GM18868 (cell line): ENCODE data around the gene NOVA2.

Experiments used
- ATAC-seq: cut with Tn5 transposase; IDR thresholded peaks from one replicate; pipeline ENCODE4 v1.9.1; 2021; ENCODE audit warnings: mild to moderate bottlenecking, moderate library complexity; ENCODE audit not compliant: unreplicated experiment

The NOVA2 gene

DNA sequence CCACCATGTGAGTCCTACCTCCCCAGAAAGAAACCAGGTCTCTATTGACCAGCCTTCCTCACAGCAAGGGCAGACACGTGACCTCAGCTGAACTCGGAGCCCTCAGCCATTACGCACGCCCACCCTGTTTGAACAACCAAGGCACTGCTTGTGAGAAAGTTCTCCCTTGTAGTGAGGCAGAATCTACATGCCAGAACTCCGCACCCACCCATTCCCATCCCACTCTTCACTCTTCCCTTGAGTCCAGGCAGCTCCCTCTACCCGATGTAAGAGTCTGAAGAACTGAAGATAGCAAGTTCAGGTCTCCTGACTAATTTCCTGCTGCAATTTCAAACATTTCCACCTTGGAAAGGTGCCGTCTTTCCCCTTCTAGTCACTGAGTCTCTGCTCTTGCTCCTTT is 6.4 kb downstream of the NOVA2 start:
- ATAC-seq: no peak

DNA sequence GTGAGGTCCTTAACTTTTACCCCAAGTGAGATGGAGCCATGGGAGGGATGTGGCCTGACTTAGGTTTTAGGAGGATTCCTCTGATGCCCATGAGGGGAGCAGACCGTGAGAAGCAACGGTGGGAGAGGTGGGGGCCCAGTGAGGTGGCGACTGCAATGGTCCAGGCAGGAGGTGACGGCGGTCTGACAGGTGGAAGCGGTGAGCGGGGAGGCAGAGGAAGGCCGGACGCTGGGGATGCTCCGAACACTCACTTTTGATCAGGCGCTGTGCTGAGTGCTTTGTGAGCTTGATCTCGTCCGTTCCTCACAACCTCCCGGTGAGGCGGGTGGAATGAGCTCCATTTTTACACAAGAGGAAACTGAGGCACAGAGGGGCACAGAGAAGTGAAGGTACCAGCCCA is 11.6 kb downstream of the NOVA2 start:
- ATAC-seq: no peak

DNA sequence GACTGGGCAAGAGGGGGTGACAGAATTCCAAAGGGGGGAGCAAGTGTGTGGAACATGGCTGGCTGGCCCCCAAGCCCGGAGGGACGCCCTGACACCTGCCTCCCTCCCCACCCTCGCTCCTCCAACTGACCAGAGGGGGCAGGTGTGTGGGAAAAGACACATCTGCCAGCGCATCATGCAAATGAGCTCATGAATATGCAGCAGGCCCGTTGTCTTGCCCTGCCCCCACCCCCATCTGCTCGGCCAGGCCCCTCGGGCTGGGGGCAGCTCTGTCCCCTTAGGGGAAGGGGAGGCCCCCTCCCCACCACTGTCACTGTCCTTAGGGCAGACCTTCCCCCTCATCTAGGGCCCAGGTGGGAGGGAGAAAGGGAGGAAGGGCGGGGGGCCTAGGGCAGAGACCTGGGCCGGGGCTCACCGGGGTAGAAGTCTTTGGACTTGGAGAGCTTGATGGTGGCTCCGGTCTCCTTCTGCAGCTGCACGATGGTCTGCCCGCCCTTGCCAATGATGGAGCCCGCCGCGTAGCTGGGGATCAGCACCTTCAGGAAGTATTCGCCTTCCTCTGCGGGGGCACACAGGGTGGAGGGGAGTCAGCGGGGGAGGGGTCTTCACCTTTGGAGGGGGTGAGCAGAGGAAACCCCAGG is 12.9 kb downstream of the NOVA2 start:
- ATAC-seq: no peak

DNA sequence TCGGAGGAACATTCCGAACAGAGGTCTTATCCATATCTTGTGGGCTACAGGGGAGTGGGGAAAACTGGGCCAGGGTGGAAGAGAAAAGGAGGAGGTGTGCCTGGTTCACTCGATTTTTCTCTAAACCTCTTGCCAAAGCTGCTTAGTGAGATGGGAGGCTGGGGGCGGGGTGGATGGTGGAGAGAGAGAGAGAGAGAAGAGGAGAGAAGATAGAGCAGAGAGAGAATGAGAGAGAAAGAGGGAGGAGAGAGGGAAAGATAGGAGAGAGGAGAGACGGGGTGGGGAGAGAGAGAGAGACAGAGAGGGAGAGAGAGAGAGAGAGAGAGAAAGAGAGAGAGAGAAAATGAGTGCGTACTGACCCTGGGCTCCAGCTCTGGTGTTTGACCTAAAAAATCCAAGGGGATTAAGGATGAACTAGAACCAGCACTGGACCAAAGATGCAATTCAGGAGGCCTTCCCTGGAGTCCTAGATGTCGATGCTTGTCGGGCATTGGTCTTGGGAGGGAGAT is 14.1 kb downstream of the NOVA2 start:
- ATAC-seq: no peak

DNA sequence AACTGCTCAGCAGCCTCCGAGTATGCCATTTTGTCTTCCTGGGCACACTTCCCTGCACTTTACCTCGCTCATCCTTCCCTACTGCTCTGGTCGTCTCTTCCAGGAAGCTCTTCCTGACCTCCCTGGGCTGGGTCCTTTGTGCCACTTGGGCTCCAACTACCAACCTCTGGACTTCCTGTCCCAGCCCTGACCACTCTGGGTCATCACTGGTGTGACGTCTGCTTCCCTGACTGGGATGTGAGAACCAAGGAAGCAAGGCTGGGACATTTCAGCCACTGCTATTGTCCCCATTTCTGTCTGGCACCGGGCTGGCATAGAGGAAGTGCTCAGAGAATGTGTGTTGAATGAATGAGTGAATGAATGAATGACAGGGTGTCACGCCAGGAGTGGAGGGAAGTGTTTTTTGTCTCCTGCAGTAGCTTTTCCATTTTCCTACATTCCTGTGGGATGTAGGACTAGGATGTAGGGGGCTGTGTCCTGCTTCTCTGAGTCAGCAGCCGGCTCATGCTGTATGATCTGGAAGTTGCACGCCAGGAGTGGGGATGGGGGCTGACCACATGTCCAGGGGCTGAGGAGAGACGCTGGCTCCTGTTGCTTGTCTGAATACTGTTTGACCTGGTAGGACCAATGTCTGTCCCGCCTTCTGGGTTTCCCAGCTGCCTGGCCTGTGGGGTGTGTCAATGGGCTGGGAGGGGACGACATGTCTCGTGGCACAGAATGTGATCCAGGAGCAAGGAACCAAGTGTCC is 14.7 kb downstream of the NOVA2 start:
- no peak for ATAC-seq

DNA sequence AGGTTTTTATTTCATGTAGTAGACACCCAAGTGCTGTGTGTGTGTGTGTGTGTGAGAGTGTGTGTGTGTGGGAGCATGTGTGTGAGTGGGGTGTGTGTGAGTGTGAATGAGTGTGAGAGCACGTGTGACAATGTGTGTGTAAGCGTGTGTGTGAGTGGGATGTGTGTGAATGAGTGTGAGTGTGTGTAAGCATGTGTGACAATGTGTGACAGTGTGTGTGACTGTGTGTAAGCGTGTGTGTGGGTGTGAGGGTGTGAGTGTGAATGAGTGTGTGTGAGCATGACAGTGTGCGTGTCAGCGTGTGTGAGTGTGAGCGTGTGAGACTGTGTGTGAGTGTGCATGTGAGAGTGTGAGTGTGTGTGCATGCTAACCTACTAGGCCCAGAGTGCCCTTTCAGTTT is 15.3 kb downstream of the NOVA2 start:
- no peak for ATAC-seq

DNA sequence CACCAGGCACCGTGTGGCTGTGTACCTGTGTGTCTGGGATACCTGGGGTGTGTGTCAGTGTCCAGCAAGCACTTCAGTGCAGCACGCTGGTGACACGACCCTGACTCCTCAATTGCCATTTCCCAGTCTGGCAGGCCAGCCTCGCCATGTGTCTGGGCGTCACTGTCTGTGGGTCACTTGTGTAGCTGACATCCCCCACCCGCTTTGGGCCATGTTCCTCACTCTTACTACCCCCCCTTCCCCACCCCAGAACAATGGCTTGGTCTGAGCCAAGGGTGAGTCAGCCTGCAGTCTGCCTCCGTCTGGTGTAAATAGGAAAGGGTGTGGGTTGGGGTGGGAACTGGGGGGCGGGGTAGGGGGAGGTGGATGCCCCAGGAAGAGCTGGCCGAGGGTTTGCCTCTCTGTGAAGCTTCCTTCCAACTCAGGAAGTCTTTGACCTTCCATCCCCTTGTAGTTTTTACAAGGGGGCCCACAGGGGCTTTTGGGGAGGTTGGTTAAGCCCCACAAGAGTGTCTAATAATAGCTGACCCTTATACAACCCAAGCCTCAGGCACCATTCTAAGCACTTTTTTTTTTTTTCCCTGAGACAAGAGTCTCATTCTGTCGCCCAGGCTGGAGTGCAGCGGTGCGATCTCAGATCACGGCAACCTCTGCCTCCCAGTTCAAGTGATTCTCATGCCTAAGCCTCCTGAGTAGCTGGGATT is 17.6 kb downstream of the NOVA2 start:
- no peak for ATAC-seq

DNA sequence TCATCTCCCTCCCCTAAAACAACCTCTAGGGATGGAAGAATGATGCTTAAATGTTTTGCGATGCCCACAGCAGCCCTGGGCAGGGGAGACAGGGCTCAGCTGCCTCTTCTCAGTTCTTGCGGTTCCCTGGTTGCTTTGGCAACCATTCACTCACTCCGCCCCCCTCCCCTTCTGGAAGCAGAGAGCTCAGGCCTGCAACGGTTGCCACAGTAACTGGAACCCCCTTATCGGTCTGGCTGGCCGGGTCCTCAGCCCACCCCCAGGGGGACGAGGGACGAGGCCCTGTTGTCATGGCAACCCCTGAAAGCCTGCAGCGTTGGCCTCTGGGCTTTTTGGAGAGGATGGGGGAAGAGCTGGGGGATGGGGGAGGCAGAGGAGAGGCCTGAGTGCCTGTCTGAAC is 19.5 kb downstream of the NOVA2 start:
- no peak for ATAC-seq

DNA sequence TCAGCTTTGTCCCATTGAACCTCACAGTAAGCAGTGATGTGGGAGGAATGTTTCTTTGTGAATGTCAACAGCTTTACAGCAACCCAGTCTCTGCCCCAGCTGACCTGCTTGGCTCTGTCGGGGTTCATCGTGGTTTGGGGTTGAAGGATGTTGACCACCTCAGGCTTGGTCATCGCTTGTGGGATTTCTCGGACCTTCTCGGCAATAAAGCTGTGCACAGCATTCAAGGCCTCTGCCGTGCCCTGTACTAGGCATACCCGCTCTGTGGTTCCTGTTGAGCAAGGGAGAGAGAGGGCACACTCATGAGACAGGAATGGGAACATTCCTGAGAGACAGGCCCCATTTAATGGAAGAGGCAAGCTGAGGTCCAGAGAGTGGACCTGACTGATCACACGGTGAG is 20.0 kb downstream of the NOVA2 start:
- no peak for ATAC-seq

DNA sequence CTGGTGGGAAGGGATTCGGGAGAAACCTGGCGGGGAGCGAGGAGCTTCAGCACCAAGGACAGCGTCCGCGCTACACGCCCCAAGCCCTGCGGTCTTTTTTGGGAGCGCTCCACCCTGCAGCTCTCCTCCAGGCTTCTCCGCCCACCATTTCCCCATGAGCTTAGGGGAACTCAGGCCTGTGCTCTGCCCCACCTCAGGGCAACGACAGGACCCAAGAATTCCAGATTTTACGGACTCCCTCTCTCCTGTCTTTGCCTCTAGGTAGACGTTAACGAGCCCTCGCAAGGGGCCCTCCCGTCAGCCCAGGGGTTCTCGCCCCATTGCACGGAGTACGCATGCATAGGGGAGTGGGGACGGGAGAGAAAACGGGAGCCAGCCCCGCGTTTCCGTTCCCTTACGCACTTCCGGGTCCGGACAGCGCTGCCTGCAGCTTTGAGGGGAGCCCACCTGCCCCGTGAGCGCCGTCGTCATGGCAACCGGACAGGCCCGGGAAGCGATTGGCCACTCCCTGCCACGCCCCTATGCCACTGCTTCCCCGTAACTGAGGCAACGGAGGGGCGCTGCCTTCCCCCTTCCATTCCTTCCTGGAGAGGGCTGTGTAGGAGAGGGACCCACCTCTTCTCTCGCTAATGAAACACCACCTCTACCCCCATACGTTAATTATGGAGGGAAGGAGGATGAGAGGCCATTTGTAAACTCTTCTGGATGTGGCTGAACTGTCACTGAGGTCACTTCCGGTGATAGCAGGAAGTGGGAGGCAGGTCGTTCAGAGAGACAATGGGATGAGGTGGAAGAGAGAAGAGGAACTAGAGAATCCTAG is 20.8 kb downstream of the NOVA2 start:
- ATAC-seq: no peak

DNA sequence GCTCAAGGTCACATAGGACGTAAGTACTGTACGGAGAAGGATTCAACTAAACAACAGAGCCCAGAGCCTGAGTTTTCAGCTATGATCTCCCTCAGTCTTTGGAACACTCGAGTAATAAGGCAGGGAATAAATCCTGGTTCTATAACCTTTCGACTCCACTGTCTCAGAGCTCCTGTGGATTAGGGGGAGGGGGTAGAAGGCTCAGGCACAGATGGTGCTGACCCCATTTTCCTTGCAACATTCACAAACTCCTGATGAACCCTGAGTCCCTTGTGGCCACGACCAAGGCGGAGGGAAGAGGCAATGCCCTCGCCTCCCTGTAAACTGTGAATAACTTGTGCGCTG is 21.4 kb downstream of the NOVA2 start:
- no peak for ATAC-seq

DNA sequence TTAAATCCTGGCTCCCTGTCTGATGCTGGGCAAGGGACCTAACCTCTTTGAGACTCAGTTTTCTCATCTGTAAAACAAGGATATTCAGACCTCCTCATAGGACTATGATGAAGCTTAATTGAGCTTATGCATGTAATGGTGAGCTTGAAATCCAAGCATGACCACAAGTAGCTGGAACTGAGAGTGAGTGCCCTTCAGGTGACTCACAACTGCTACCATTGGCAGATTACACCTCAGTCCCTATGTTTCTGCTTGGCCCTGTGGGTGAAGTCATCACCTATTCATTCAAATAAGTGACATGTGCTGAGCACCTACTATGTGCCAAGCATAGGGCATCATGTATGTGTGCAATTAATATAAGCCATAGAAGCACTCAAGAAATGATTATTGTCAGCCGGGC is 25.7 kb downstream of the NOVA2 start:
- ATAC-seq: no peak

DNA sequence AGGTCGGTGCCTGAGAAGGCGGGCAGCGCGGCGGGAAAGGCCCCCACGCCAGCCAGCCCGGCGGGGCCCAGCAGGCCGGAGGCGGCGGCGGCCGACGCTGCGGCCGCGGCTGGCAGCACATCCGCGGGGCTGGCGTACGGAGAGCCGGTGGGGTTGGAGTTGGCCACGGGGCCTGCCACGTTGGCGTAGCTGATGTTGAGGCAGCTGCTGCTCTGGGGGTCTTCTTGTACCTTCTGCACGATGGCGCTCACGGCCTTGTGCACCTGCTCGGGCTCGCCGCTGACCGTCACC is 33.2 kb downstream of the NOVA2 start:
- no peak for ATAC-seq

DNA sequence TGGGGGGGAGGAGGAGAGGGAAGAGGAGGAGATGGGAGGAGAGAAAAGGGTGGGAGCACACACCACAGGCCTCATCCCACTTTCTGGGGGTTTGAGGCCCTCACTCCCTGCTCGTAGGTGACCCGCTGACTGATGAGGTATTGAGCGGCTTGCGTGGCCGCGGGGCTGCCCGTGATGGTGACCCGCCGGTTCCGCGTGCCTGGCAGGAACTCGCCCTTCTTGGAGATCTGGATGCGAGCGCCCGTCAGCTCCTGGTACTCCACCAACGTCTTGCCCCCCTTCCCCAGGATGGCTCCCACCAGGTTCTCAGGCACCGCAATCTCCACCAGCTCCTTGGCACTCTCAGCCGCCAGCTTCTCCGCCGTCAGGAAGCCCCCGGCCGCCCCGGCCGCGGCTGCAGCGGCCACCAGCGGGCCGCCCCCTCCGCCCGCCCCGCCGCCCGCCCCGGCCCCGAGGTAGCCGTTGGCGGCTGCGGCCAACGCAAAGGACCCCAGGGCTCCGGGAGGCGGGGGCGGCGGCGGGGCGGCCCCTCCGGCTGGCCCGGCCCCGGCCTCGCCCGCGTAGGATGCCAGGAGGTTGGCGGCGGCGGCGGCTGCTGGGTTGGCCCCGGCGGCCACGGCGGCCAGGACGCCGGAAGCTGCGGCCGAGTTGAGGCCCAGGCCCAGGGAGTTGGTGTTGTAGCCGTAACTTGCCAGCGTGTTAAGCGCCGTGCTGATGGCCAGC is 33.7 kb downstream of the NOVA2 start:
- no peak for ATAC-seq

DNA sequence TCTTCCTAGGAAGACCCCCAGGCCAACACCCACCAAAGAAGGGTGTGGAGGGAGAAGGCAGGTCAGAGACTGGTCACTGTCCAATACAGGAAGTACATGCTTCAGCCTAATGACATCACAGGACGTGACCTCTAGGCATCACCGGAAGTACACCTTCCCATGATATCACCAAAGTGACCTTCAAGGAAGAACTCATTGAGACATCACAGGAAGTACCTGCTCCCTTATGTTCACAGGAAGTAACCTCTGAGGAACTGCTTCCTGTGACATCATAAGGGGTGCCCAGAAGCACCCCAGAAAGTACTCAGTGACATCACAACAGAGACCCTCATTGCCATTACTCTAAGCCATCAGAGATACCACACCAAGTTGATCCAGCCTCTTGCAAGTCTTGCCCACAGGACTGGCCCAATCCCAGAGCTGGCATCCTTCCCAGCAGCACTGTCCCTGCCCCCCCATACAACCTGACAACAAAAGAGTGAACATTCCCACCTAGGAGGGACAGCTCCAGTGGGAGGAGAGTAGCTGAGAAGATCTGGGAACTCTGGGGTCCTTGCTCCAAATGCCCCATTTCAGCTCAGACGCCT is 34.8 kb downstream of the NOVA2 start:
- ATAC-seq: no peak

DNA sequence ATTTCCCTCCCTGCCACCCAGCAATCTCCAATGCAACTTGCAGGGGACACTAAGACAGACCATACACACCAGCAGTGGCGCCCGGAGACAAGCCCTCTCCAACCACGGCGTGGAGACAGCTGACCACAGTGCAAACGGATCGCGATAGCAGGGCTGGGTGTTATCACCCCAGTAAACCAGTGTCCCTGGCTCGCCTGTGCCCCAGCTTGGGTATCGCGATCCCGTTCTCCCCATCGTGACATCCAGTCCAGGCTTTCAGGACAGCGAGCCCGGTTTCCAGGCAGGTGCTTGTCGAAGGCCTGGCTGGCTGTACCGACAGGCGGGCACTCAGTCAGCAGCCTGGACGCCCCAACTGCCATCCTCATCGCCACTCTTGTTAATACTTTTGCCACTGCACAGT is 38.4 kb downstream of the NOVA2 start:
- ATAC-seq: no peak

DNA sequence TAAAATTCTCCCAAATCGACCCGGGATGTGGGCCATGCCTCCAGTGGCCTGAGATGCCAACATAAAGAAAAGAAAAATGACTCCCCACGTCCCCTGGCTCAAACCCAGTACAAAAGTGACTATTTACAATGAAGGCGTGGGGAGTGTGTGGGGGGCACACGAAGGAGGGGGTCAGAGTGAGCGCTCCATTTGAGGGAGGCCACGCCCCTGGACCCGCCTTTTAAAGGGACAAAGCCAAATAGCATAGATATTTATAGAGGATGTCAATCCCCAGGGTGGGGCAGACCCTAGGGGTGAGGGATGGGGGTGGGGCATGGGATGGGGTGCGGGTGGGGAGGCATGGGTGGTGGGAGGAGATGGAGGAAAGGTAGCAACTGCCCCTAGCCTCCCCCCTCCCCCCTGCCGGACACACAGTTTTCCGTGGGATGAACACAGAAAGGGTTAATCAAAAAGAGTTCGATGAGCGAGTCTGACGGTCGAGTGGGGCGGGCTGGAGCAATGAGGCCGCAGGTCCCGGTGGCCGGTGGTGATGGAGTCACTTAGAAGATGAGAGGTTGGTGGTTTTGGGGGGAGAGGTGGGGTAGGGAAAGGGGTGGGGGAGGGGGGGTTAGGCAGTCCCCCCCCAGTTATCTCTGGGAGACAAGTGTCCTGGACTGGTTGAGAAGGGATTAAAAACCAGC is 39.0 kb downstream of the NOVA2 start:
- ATAC-seq: no peak

DNA sequence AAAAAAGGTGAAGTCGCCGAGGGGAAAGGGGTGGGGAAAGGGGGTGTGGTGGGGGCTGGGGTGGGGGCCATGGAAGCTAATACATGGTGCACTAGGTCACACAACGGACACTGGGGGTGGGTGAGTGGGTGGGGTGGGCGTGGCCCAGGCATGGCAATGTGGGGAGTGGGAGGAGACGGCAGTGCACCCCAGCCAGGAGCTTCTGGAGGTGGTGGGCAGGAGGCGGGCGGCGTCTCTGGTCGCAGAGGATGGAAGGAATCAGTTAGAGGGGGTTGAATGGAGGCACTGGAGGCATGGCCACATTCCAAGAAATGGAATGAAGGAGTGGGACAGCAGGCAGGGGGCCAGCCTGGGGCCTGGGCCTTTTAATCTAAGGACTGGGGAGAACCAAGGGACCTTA is 39.9 kb downstream of the NOVA2 start:
- no peak for ATAC-seq

DNA sequence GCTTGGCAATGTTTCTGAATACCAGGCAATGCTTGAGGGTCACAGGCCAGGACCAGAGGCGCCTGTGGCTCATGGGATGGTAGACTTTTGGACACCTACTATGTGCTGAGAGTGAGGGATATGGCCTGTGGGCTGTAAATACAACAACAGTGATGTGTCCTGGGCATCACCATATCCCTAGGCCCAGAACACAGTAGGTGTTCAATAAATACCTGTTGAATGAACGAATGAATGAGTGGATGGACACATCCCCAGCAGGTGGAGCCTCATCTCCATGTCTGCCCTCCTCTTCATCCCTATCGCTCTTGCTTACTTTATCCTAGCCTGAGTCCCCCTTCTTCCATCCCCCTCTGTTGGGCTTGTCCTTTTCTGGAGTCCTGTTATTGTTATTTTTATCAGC is 42.6 kb downstream of the NOVA2 start:
- ATAC-seq: no peak

DNA sequence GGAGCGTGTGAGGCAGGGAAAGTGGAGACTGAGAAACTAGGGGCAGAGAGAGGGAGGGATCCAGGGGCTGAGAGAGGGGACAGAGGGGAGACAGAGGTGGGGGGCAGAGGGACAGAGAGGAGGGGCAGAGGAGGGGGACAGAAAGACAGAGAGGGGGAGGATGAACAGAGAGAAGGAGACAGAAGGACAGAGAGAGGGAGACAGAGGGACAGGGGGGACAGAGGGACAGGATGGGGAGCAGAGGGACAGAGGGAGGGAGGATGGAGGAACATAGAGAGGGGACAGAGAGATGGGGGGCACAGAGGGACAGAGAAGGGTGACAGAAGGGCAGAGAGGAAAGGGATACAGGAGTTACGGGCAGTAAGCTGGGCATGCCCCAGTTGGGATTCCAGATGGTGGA is 44.4 kb downstream of the NOVA2 start:
- ATAC-seq: no peak
